Cardiac muscle cell (in vitro differentiated cells and primary cell): ENCODE data around the gene IRF3. TPM values are rescaled to one million over a fixed set of nuclear protein-coding genes. Genes with fewer than 3 reads are reported as not detected.

ENCODE experiments used
- DNase-seq, 2 donors: peaks; one replicate each; pipeline versions ENCODE4 v3.0.0 to v3.0.0-alpha.2; 2010 to 2017; ENCODE audit warnings: low read depth in 1 of 2, low spot score in 1 of 2
- H3K27ac ChIP-seq: fragments of 200-600 bp; sonication (generic); 2 replicates; pipeline ENCODE4 v1.5.1; 2016
- H3K27me3 ChIP-seq: fragments of 200-600 bp; sonication (generic); 2 replicates; pipeline ENCODE4 v1.6.0; 2016; ENCODE audit warnings: control low read depth
- H3K36me3 ChIP-seq: fragments of 200-600 bp; sonication (generic); 2 replicates; pipeline ENCODE4 v1.5.1; 2016; ENCODE audit warnings: control low read depth
- H3K4me1 ChIP-seq: fragments of 200-600 bp; sonication (generic); 2 replicates; pipeline ENCODE4 v1.8.1; 2017; ENCODE audit warnings: low read depth, mild to moderate bottlenecking, mixed run types
- H3K4me3 ChIP-seq: fragments of 200-600 bp; sonication (generic); 2 replicates; pipeline ENCODE4 v1.5.1; 2016; ENCODE audit warnings: mild to moderate bottlenecking
- H3K9me3 ChIP-seq: fragments of 200-600 bp; sonication (generic); 2 replicates; pipeline ENCODE4 v1.5.1; 2017; ENCODE audit warnings: low read depth, mild to moderate bottlenecking, control low read depth
- polyA plus RNA-seq: library from polyadenylated mRNA; unstranded; fragments of >200 nt; fragmentation: Nextera tagmentation; extraction: Ambion mirVana; gene quantifications from 2 replicates; pipeline ENCODE4 v1.2.1, GENCODE V29; 2016
- total RNA-seq: library from RNA; depleted of rRNA; stranded (reverse); fragments of >200 nt; gene quantifications from 2 replicates; pipeline ENCODE4 v1.2.3, GENCODE V29; 2016
- TF ChIP-seq, protein P1 (sequence below): IDR thresholded peaks from 2 replicates; pipeline ENCODE4 v1.5.1; 2012; ENCODE audit warnings: low read depth, mild to moderate bottlenecking, low read length

IRF3 gene, protein sequence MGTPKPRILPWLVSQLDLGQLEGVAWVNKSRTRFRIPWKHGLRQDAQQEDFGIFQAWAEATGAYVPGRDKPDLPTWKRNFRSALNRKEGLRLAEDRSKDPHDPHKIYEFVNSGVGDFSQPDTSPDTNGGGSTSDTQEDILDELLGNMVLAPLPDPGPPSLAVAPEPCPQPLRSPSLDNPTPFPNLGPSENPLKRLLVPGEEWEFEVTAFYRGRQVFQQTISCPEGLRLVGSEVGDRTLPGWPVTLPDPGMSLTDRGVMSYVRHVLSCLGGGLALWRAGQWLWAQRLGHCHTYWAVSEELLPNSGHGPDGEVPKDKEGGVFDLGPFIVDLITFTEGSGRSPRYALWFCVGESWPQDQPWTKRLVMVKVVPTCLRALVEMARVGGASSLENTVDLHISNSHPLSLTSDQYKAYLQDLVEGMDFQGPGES
- total RNA-seq (137 and 145 TPM in 2 replicates), polyA plus RNA-seq (37.6 and 38.4 TPM in 2 replicates)

DNA sequence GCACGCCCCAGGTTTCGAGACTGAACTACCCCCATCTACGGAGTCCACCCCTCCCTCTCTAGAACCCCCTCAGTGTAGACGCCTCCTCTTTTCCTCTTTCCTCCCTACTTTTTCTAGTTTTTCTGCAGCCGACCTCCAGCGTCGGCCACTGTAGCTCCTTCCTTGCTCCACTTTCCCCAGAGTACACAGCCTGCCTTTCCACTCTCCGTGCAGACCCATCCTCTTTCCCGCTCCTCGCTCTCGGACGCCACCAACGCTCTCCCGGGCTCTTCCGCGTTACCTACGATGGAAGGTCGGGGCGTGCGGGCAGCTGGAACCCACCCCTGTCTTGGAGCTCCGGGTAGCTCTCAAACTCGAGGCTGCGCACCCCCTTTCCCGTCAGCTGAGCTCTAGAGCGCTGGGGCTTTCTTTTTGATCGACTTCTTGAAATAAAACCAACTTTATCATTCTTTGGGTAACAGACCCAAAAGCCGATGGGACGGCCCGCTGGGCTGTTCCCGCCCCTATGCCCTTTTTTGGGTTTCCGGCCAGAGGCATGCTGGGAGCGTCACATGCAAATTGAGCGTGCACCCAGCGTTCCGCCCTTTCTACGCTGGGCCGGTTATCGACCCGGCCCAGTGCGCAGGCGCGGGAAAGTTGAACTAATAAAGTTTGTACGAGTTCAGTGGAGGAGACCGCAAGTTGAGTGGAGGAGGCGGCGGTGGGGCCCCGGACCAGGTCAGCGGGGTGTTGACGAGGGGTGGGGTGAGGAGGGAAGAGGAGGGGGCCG lies at the start of gene IRF3, which contains the start of gene BCL2L12:
TSS of gene IRF3 (minus strand) at position 507 of the 769 bp plus-strand sequence. CDS start 1,019 bp downstream, outside the sequence.
TSS of gene BCL2L12 (plus strand) at position 583 of the 769 bp plus-strand sequence. CDS start 760 bp downstream, outside the sequence.
- no peaks in the 10 kb centered on the region for H3K9me3 ChIP-seq
- H3K27me3 ChIP-seq = no peaks in the 10 kb centered on the region
- TF ChIP-seq, protein P1, sequence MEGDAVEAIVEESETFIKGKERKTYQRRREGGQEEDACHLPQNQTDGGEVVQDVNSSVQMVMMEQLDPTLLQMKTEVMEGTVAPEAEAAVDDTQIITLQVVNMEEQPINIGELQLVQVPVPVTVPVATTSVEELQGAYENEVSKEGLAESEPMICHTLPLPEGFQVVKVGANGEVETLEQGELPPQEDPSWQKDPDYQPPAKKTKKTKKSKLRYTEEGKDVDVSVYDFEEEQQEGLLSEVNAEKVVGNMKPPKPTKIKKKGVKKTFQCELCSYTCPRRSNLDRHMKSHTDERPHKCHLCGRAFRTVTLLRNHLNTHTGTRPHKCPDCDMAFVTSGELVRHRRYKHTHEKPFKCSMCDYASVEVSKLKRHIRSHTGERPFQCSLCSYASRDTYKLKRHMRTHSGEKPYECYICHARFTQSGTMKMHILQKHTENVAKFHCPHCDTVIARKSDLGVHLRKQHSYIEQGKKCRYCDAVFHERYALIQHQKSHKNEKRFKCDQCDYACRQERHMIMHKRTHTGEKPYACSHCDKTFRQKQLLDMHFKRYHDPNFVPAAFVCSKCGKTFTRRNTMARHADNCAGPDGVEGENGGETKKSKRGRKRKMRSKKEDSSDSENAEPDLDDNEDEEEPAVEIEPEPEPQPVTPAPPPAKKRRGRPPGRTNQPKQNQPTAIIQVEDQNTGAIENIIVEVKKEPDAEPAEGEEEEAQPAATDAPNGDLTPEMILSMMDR = peak; percentile 8
- peak within 1 kb of the TSS; percentile 85 for H3K27ac ChIP-seq
- peaks cover 8% of the 10 kb centered on the region for H3K36me3 ChIP-seq
- H3K4me1 ChIP-seq = peaks cover 6% of the 10 kb centered on the region
- DNase-seq = peak; percentile 97 to 98
- peak within 1 kb of the TSS; percentile 78 for H3K4me3 ChIP-seq

DNA sequence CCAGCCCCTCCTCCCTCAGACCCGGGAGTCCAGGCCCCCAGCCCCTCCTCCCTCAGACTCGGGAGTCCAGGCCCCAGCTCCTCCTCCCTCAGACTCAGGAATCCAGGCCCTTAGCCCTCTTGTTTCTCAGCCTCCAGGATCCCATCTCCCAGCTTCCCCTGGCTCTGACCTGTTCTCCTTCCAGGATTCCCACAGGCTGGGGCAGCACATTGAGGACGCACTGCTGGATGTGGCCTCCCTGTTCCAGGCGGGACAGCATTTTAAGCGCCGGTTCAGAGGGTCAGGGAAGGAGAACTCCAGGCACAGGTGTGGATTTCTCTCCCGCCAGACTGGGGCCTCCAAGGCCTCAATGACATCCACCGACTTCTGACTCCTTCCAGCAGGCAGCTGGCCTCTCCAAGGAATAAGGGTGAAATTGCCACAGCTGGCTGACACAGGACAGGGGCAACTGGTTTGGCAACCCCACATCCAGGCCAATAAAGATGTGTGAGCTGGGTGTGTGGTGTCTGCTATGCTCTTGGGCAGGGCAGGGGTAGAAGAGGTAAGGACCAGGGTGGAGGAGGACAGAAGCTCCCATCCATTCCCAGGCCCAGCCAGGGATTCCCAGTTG lies 47.7 kb upstream of the IRF3 start:
- H3K9me3 ChIP-seq = no peaks in the 10 kb centered on the region
- H3K4me3 ChIP-seq = no peak overlapping the region
- no peak for DNase-seq
- H3K27me3 ChIP-seq = no peaks in the 10 kb centered on the region
- TF ChIP-seq, protein P1 = no peak
- no peaks in the 10 kb centered on the region for H3K4me1 ChIP-seq
- no peaks in the 10 kb centered on the region for H3K36me3 ChIP-seq
- H3K27ac ChIP-seq = no peak overlapping the region

DNA sequence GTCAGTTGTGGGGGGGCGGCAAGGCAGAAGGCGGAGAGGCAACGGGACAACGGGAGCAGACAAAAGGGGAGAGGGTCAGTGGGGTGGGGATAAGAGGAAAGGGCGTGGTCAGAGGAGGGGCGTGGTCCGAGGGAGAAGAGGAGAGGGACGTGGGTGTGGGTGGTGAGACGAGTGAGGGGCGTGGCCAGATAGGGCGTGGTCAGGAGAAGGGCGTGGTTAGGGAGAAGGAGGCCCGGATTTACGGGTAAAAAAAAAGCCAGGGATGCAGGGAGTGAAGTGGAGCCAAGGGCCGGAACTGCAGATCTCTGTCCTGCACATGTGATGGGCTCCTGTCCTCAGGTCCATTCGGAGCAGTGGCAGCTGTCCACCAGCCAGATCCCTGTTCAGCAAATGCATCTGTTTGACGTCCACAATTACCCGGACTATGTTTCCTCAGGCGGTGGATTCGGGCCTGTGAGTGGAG lies 46.8 kb upstream of the IRF3 start:
- Histone ChIP-seq H3K4me1 (no peaks in the 10 kb centered on the region), H3K27ac (no peak overlapping the region), H3K36me3 (no peaks in the 10 kb centered on the region), H3K9me3 (no peaks in the 10 kb centered on the region), H3K4me3 (no peak overlapping the region), H3K27me3 (no peaks in the 10 kb centered on the region)
- peak in 1 of 2 donors; percentile 83 for DNase-seq
- TF ChIP-seq, protein P1 = no peak

DNA sequence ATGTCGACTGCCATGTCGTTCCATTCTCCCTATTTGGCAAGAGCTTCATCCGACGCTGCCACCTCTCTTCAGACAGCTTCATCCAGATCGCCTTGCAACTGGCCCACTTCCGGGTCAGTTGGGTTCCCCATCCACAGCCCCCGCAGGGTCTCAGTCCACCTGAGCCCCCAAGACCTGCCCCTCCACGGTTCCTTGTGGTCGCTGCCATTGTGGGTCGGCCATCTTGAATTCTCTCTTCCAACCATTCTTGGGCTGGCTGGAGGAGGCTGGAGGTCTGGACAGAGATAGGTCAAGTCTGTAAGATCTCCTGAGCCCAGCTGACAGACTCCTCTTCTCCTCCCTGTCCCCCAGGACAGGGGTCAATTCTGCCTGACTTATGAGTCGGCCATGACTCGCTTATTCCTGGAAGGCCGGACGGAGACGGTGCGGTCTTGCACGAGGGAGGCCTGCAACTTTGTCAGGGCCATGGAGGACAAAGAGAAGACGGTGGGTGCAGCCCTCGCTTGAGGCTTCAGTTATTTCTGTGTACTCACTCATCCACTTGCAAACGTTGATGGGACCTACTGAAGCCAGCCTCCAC lies 44.8 kb upstream of the IRF3 start:
- no peaks in the 10 kb centered on the region for H3K9me3 ChIP-seq
- peak in 1 of 2 donors; percentile 27 for DNase-seq
- no peak overlapping the region for H3K4me3 ChIP-seq
- no peaks in the 10 kb centered on the region for H3K27me3 ChIP-seq
- H3K27ac ChIP-seq = no peak overlapping the region
- H3K4me1 ChIP-seq = no peaks in the 10 kb centered on the region
- no peaks in the 10 kb centered on the region for H3K36me3 ChIP-seq
- TF ChIP-seq, protein P1 = no peak

DNA sequence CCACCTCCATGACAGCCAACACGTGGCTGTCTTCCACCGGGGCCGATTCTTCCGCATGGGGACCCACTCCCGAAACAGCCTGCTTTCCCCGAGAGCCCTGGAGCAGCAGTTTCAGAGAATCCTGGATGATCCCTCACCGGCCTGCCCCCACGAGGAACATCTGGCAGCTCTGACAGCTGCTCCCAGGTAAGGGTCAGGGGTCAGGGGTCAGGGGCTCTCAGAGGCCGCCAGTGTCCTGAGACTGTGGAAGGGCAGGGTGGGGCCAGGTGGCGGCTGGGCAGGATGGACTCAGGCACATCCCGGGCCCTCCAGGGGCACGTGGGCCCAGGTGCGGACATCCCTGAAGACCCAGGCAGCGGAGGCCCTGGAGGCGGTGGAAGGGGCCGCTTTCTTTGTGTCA lies 40.3 kb upstream of the IRF3 start:
- H3K4me1 ChIP-seq = no peaks in the 10 kb centered on the region
- no peak for DNase-seq
- TF ChIP-seq, protein P1 = no peak
- no peaks in the 10 kb centered on the region for H3K27me3 ChIP-seq
- no peak overlapping the region for H3K4me3 ChIP-seq
- no peaks in the 10 kb centered on the region for H3K9me3 ChIP-seq
- H3K36me3 ChIP-seq = no peaks in the 10 kb centered on the region
- no peak overlapping the region for H3K27ac ChIP-seq
